HG03460 (cell line): ENCODE data around the gene WWOX.

Experiments used
- ATAC-seq: cut with Tn5 transposase; IDR thresholded peaks from one replicate; pipeline ENCODE4 v1.9.1; 2021; ENCODE audit not compliant: unreplicated experiment

Gene WWOX

DNA sequence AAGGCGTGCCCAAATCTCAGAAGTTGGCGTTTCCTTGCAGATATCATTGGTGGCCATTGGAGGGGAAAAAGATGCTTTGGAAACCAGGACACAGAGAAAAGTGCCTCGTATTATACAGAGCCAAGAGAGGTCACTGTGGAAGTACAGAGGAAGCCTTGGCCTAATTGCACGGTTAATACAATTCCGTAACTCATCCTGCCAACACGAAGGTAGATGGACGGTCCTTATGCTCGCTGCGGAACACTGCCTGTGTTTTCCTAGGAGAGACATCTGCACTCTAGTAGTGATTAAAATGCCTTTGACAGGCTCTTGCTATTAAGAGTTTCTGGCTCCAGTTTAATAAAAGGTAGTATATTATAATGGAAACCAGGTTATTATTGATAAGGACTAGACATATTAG is 536.4 kb downstream of the WWOX start:
- ATAC-seq: no peak

DNA sequence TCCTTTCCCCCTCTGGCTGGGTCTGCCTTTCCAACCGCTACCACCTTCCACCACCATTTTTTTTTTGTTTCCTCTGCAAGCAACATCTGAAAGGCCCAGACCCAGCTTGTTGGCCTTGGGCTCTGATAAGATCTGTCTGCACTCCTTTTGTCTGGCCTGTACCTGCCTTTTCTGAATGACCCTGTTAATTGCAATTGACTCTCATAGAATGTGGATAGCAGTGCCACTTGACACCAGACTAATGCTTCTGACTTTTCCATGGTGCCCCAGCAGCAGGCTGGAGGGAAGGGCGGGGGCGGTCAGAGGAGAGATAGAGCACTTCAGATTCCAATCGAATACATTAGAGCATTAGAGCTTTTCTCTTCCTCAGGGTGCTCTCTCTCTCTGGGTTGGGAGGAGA is 538.9 kb downstream of the WWOX start:
- no peak for ATAC-seq

DNA sequence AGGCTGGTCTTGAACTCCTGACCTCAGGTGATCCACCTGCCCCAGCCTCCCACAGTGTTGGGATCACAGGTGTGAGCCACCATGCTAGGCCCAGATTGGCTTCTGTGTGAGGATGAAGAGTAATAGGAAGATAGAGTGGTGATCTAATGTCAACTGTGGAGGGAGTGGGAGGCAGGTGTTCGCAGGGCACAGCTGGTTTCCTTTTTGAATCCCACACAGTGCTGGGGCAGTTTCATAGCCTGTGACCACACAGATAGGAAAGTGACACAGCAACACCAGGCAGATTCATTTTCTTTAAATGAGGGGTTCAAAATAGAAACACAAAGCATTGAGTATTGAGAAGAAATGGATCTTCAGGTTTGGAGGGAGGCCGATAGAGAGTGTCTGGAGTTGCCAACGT is 540.3 kb downstream of the WWOX start:
- ATAC-seq: no peak

DNA sequence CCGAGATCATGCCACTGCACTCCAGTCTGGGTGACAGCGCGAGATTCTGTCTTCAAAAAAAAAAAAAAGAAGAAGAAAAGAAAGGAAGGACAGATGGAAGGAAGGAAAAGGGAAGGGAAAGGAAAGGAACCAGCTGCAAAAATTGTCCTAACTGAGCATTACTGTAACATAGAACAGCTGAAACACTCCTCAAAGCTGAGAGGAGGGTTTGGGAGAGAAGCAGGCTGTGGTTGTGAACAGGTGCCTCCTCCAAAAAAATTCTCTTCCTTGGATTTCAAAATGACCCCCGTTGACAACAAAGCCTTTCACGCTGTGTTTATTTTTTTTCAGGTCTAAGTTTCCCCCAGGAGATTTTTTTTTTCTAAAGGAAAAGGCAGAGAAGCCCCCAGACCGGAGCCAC is 541.4 kb downstream of the WWOX start:
- ATAC-seq: no peak

DNA sequence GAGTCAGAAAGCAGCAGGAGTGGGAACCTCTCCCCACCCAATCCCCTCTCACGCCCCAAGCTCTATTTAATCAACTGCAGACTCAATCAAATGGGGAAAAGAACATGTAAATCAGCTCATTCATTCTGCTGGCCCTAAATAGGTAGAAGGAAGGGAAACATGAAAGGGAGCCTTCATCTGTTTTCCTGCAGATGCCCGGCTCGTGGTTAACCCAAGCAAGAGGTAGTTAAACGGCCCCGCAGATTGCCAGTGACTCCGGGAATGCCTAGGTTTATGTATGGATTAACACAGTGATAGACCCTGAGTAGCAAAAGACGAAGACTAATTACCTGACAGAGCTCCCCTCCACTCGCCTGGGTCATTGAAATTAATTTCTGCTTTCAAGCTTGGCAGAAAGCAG is 542.0 kb downstream of the WWOX start:
- ATAC-seq: no peak

DNA sequence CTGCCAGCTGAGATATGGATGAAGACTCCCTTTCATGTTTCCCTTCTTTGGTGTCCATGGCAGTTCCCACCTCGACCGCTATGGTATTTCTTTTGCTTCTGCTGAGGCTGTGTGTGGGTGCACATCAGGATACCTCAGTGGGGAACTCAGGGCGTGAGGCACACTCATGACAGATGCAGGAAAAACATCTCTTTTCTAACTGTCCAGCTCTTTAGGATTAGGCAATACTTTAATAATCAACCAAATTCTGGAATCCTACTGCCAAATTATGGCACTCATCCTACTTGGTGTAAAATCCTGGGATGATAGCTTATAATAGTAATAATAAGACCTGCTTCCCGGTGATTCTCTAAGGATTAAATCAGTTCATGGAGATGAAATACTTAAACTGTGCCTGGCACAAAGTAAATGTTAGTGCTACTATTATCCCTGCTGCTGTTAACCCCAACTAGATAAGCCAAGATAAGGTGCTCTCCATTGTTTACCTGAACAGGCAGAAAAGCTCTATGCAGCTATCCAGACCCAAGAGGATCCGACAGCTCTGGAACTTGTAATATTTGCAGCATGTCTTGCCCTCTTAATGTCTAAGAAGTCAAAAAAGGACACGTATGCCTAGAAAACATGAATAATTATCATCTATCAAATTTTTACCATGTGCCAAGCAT is 543.3 kb downstream of the WWOX start:
- no peak for ATAC-seq

DNA sequence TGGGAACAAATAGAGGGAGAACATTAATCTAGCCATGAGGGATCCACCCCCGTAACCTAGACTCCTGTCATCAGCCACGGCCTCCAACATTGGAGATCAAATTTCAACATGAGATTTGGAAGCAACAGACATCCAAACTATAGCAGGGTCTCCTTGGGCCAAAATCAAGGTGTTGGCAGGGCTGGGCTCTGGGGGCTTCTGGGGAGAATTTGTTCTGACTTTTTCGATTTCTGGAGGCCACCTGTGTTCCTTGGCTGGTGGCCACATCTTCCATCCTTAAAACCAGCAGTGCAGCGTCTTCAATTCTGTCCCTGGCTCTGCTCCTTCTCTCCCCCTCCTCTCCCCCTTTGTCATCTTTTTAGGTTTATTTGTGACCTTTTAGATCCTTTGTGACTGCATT is 546.2 kb downstream of the WWOX start:
- no peak for ATAC-seq

DNA sequence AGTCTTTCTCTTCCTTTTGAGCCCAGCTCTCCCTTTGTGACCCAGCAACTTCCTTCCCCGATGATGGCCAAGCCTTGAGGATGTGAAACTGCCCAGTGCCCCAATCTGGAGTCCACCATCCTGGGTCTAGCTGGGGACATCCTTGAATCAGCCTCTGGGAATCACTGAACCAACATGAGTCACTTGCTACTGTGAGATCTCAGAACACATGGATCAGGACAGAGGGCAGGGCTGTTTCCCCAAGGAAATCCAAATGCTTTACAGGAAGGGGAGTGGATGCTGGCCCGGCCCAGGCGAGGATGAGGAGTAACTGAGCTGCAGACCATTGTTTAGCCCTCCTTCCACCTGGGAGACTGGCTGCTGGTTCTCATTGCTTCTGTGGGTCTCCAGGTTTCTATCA is 547.6 kb downstream of the WWOX start:
- ATAC-seq: no peak

DNA sequence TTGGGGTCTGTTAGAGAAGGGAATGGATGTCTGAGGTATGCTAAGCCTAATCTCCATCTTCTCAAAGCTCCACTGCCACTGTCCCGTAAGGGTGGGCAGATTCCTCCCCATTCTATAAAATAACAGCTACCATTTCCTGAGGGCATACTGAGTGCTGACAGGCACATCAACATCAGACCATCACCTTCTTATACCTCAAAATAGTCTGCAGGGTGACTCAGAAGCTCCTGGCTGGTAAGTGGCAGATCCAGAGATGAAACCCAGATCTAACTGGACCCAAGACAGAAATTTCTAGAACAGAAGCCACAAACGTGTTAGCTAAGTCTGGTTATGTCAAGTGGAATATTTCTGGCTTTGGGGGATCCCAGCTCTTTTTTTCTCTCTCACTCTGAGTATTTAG is 548.0 kb downstream of the WWOX start:
- no peak for ATAC-seq

DNA sequence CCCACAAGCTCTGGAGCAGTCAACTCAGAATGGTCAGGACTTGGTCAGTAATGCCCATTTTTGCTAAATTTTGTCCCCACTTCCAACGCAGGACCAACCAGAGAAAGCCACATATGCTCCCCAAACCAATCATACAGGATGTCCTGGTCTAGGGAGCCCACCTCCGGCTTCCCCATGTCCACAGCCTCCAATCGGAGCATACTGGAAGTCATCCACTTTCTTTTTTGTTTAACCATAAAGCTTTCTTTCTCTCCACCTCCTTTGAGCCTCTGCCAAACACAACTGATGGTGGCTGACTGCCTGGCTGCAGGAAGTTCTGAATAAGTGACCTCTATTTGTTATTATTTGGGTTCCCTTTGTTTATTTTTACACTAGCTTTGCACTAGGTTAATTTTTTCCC is 549.1 kb downstream of the WWOX start:
- no peak for ATAC-seq

DNA sequence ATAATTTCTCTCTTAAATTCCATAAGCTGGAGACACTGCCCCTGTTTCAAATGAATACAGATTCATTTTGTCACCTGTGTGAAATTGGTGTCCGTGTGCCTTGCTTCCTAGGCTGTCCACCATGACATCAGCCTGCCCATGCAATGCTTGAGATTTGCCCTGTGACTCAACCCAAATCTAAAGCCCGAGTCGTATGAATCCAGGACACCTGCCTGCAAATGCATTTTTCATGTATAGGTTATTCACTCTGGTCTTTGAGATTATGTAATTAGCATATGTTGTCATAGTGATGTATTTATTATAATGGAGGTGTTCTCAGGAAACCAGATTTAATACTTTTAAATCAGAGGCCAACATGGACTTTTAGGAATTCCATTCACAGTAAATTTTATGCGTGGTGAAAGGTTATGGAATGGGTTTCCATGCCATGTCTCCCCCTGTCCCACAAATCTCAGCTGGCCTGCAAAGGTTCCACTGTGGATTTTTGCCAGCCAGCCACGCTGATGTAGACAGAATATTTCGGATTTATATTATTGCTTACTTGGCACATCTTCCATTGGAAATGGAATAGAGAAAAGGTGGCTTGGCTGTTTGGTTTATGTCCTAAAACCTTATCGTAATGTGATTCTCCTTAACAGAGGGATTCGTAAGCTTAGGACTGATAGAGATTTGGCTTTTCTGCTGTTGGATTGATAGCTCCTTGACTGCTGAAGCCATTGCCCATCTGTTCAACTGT is 551.1 kb downstream of the WWOX start:
- no peak for ATAC-seq

DNA sequence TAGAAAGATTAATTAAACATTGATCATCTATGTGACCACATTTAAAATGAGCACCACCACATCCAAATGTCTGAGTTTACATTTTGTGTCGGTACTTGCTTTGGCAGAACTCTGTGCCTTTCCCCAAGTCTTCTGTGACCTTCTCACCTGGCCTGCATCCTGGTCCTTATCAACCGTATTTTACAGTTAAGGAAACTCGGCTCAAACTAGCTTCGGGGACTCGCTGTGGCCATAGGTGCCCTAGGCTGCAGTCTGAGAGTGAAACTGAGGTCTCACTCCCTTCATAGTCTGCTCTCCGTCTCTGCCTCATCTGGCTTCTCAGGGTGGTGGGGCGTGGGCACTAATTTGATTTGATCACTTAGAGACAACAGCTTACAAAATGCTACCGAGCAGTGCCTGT is 555.5 kb downstream of the WWOX start:
- ATAC-seq: no peak

DNA sequence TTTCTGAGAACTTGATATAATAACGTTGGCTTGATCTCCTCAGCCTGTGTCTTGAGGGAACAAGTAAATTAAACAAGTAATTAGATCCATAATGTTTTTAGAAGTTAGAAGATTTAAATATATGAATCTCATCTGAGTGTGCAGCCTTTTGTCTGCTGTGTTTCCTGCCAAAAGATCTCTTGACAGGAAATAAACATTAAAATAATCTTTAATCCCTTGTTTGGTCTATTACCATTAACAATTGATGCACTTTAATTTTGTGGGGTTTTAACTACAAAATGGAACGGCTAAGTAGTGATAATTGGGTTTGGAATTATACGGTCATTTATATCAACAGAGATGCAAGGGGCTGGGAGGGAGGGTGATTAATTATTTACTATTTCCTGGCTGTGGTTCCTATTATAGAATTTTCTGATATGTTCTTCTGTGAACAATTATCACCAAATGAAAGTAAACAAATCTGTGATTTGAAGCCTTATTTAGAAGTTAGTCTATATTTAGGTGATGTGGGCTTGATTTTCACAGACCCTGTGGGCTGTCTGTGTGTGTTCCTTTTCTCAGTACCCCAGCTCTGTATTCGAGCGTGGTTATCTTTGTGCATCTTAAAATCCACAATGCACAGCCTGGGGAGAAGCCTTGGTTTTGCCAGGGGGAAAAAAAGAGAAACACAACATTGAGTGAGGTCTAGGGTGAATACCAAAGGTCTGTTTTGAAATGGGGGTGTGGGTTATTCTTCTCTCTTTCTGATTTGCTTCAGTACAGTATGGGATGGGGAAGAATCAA is 556.1 kb downstream of the WWOX start:
- ATAC-seq: no peak

DNA sequence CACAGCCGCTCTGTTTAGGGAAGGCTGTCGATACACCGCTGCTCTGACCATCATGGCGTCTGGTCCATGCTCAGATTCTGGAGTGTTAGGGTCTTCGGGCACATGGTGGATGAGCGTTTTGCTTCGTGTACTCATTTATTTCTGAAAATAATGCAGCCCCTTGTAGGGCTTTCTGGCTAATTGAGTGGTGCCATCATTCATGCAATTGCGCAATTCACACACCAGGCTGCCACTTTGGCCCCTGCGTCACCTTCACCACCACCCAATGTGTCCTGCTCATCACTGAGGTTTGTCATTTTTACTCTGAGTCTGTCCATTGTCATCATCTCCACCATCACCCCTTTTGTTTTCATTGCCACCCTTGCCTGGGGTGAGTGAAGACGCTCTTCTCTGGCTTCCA is 557.4 kb downstream of the WWOX start:
- no peak for ATAC-seq

DNA sequence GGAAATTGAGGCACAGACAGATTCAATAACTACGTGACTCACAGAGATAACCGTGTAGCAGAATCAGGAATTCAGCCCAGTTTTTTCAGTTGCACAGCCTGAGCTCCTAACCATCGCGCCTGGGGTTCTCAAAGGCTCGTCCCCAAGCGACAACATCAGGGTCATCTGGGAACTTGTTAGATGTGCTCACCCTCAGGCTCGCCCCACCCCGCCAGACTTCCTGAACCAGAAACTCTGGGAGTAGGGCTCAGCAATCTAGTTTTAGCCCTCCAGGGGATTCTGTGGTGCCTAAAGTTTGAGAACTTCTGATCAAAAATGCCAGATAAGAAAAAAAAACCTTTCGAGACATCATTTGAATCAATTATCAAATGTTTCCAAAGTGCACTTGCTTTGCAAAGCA is 559.8 kb downstream of the WWOX start:
- no peak for ATAC-seq

DNA sequence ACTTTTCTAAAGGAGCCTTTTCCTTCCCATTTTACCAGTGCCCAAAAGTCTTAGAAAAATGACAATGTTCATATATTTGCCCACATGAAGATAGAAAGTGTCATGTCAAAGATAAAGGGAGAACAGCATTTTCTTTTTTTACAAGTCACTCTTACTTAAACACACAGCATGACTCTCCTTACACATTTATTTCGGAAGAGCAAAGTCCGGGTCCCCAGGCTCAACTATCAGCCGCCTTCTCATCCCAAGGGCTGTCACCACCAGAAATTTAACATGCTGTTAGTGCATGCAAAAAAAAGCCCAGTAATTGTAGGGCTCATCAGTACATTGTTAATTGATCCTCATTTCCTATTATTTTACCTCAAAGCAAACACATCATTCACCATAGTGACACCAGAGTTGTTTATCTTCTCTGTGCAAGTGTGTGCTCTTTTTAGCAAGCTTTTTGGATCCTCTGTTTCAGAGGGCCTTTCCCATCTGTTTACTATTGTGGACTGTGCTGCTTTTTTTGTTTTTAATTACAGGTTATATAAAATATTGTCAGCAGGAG is 560.3 kb downstream of the WWOX start:
- ATAC-seq: no peak

DNA sequence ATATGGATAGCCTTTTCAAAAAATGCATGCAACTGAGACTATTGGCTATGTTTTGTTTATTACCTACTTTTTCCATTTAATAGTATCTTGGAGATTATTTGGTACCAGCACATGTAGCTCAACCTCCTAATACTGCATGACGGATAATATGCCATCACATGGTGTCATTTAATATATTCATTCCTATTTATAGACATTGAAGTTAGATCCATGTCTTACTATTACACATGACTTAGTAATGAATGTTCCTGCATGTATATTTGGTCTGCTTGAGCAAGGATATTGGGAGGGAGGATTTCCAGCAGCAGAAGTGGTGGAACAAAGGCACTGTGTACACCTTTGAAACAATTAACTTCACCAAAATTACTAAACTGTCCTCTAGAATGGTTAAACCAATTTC is 561.3 kb downstream of the WWOX start:
- ATAC-seq: no peak

DNA sequence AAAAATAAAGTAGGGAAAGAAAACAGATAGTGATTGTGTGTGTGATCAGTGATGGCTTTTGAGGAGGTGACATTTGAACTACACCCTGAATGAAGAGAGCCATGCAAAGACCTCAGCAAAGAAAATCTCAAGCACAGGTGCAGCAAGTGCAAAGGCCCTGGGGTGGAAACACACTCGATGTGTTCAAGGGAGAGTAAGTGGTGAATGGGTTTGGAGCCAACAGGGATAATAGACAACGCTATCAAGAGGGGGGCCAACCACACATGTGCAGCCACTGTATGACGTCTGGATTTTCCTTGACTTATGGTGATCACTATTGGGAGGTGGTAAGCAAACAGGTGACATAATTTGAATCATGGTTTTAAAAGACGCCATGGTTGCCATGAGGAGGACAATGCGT is 564.2 kb downstream of the WWOX start:
- no peak for ATAC-seq

DNA sequence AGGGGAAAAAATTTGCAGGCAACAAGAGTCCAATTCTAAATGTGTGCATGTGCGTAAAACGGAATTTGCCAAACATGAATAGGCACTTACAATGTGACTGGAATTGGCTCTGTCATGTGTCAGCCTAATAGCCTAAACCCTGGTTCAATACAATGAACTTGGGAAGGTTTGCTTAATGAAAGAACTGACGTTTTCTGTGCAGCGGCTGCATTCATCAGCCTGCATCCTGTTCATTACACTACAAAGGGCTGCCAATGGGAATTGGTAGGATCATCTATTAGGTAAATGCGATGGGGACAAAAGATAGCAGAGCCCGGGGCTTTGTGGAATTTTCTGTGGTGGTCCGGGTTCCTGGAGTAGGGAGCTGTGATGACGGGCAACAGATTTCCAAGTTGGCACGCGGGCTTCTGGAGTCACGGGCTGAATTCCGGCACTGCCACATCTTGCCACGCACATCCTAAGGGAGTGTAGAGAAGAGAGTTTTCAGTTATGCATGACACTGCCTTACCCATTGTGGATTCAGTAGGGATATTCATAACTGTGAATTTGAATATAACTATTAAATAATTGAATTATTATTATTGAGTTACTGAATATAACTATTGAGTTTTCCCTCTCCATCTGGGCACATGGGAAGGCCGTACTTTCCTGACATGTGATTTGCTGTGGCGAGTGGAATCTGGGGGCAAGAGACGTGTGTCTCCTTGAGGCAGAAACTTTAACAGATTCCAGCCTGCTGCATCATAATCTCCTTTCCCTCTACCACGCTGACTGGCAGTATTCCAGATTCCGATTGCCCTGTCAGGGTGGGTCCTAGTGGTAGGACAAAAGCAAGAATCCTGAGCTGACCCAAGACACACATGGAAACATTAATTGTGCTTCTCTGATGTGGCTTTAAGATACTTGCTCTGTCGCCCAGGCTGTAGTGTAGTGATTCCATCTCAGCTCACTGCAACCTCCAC is 565.6 kb downstream of the WWOX start:
- ATAC-seq: no peak

DNA sequence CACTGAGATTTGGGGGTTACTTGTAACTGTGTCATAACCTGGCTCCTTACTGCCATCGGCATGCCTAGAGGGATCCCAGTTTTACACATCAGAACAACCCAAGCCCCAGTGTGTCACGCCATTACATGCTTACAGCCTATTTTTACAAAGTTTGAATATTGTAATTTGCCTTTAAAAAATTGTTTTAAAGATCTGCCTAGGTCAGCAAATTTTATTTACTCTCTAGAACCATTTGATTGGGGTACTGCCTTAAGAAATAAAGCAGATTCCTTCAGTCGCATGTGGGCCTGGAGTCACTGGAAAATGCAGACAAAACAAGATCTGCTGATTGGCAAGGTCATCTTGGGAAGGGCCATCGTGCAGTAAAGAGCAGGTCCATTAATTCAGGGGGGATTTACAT is 566.9 kb downstream of the WWOX start:
- no peak for ATAC-seq

DNA sequence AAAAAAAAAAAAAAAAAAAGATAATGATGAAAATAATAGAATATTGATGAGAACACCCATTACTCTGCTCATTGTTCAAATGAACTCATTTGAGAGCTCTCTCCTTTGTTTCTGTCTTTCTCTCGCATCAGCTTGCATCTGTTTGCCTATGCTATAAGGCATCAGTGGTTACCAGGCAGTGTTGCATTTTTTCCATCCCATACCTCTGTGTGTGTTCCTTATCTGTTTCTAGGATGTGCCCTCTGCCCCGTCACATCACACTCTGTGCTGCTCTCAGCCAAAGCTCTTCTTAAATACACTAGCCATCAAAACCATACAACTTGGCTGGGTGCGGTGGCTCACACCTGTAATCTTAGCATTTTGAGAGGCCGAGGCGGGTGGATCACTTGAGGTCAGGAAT is 568.2 kb downstream of the WWOX start:
- no peak for ATAC-seq
